Activated T-helper 9 cell treated with anti-CD3 and anti-CD28 coated beads, Interleukin-2, amount 50 U/mL, for 16 hours (primary cell): ENCODE data around the gene FARP1.
A peak's percentile ranks its signal among the peaks of the same experiment; 100 is the strongest.

Experiments
- DNase-seq: peaks from one replicate; pipeline ENCODE4 v3.0.0-alpha.2; 2020; ENCODE audit warnings: low read depth

FARP1 gene

GRCh38 chr13:98461486-98462240, 318.8 kb downstream of the FARP1 start:
- no peak for DNase-seq

GRCh38 chr13:98462241-98462882, 319.5 kb downstream of the FARP1 start:
- DNase-seq: no peak

GRCh38 chr13:98462946-98463345, 320.1 kb downstream of the FARP1 start:
- no peak for DNase-seq

- DNase-seq: no peak
Observed at GRCh38 chr13:98466634-98467236, 323.8 kb downstream of the FARP1 start.

- no peak for DNase-seq
Observed at GRCh38 chr13:98467263-98467985, 324.5 kb downstream of the FARP1 start.

GRCh38 chr13:98468361-98468760, 325.5 kb downstream of the FARP1 start:
- DNase-seq: no peak

GRCh38 chr13:98468929-98469328, 326.0 kb downstream of the FARP1 start:
- DNase-seq: no peak

- DNase-seq: no peak
Observed at GRCh38 chr13:98470920-98471319, 328.0 kb downstream of the FARP1 start.

- DNase-seq: no peak
Observed at GRCh38 chr13:98471934-98472333, 329.0 kb downstream of the FARP1 start.

GRCh38 chr13:98473135-98473787, 330.4 kb downstream of the FARP1 start:
- DNase-seq: no peak

- DNase-seq: no peak
Observed at GRCh38 chr13:98473788-98474144, 330.9 kb downstream of the FARP1 start.

GRCh38 chr13:98474292-98474691, 331.4 kb downstream of the FARP1 start:
- no peak for DNase-seq

- no peak for DNase-seq
Observed at GRCh38 chr13:98474761-98475160, 331.9 kb downstream of the FARP1 start.

- no peak for DNase-seq
Observed at GRCh38 chr13:98475522-98475921, 332.6 kb downstream of the FARP1 start.

GRCh38 chr13:98476106-98476505, 333.2 kb downstream of the FARP1 start:
- DNase-seq: peak; percentile 63

GRCh38 chr13:98476538-98476966, 333.7 kb downstream of the FARP1 start:
- peak; percentile 81 for DNase-seq

GRCh38 chr13:98478189-98479129, 335.6 kb downstream of the FARP1 start:
- no peak for DNase-seq

GRCh38 chr13:98479496-98480003, 336.7 kb downstream of the FARP1 start:
- no peak for DNase-seq

GRCh38 chr13:98480915-98481877, 338.3 kb downstream of the FARP1 start:
- no peak for DNase-seq
